Stimulated activated CD4-positive, alpha-beta T cell treated with anti-CD3 and anti-CD28 coated beads, Interleukin-15, amount 100 ng/mL, for 24 hours (primary cell): ENCODE results near the gene SNX7.

Experiments
- DNase-seq: peaks from one replicate; pipeline ENCODE4 v3.0.0-alpha.2; 2020

Gene SNX7, protein sequence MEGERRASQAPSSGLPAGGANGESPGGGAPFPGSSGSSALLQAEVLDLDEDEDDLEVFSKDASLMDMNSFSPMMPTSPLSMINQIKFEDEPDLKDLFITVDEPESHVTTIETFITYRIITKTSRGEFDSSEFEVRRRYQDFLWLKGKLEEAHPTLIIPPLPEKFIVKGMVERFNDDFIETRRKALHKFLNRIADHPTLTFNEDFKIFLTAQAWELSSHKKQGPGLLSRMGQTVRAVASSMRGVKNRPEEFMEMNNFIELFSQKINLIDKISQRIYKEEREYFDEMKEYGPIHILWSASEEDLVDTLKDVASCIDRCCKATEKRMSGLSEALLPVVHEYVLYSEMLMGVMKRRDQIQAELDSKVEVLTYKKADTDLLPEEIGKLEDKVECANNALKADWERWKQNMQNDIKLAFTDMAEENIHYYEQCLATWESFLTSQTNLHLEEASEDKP

DNA sequence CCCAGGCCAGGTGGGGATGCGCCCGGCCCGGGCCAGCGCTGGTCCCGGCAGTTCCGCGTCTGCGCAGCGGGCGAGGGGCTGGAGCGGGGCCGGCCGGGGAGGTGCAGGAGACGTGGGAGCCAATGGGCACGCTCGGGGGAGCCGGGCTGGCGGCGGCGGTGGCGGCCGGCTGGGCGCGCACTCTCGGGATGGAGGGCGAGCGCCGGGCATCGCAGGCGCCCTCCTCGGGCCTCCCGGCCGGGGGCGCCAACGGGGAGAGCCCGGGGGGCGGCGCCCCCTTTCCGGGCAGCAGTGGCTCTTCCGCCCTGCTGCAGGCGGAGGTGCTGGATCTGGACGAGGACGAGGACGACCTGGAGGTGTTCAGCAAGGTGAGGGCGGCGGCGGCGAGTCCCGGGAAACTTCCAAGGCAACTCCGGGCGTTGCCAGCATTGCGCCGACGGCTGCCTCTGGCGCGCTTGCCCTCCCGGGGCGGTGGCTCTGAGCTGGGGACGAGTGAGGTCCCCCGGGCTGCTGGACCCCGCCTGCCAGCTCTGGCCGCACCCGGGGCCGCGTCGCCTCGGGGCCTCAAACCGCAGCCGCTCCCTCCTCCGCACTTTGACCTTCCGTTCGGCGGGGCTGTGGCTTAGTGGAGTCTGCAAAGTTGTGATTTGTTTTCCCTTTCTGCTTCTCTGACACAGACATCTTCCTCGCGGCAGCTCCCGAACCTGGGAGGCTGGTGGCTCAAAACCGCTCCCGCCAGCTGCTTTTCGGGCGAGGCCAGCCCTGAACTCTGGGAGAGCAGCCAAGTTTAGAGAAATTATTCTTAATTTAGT lies at the start of gene SNX7:
SNX7 (plus strand) TSS at position 178 of the 812 bp plus-strand sequence; CDS start at position 189, 11 bp downstream.
- DNase-seq = peak; percentile 42

DNA sequence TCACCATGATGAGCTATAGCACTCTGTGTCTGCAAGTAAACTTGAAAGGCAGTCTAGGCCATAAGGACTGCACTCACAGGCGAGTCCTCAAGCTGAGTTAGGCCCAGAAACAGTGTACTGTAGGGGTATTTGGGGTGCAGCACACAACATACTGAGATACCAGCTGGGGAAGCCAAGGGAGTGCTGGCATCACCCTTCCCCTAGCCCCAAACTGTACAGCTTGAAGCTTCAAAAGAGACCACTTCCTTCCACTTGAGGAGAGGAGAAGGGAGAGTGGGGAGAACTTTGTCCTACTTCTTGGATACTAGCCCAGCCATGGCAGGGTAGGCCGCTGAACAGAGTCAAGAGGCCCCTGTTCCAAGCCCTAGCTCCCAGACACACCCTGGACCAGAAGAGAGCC lies 24.2 kb upstream of the SNX7 start:
- DNase-seq = no peak

DNA sequence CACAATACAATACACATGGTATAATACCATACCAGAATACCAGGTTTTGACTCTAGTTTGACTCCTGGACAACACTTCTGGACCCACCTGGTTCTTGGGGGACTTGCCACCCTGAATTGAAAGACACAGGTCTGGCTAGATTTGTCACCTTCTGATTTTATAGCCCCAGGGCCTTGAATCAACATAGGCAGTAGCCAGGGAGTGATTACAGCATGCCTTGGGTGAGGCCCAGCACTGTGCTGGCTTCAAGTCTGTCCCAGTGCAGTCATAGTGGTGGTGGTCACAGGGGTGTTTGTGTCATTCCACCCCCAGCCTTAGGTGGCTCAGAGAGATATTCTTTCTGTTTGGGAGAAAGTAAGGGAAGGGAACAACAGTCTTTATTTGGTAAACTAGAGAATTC lies 23.3 kb upstream of the SNX7 start:
- DNase-seq = no peak

DNA sequence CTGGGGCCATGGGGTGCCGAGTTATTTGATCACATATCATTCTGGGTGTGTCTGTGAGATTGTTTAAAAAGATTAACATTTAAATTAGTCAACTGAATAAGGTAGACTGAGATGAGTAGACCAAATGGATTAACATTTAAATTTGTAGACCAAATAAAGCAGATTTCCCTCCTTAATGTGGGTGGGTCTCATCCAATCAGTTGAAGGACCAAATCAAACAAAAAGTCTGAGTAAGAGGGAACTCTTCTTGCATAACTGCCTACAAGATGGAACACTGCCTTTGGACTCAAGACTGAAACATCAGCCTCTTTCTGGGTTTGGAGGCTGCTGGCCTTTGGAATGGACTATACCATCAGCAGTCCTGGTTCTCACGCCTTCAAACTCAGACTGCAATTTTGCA lies 17.0 kb upstream of the SNX7 start:
- DNase-seq = no peak

DNA sequence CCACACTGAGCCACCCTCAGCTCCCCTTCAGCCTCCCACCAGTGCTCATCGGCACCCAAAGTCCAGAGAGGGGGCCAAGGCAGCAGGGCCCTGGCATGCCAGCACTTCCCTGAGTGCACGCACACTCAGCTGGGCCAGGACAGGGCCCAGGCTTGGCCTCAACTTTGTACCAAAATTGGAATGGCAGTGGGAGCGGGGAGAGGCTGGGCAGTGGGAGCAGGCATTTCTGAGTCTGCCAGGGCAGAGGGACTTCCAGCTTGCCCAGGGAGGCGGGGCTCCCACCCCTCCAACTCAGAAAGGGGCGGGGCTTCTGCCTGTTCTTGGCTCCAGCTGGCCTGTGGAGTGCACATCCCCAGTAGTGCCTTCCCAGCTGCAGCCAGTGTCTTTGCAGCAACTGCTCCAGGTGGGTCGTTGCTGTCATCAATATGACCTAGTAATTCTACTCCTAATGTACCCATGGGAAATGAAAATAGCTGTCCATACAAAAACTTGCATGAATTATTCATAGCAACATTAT lies 10.3 kb upstream of the SNX7 start:
- DNase-seq = peak; percentile 8

DNA sequence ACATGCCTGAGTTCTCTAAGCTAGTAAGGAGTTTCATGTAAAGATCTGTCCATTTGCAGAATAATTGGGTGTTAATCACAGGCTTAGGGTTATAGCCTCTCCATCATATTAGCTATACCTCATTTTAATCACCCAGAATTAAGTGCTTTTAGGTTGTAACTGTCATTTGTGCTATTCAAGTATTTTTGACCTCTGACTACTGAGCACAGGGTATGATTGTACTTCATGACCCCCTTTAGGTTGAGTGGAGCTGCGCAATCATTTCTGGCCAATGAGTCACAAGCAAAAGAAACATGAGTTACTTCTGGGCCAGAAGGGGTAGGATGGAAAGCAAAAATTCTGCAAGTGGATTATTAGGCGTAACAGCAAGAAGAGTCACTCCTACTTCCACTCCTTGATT lies 8.4 kb upstream of the SNX7 start:
- DNase-seq = no peak

DNA sequence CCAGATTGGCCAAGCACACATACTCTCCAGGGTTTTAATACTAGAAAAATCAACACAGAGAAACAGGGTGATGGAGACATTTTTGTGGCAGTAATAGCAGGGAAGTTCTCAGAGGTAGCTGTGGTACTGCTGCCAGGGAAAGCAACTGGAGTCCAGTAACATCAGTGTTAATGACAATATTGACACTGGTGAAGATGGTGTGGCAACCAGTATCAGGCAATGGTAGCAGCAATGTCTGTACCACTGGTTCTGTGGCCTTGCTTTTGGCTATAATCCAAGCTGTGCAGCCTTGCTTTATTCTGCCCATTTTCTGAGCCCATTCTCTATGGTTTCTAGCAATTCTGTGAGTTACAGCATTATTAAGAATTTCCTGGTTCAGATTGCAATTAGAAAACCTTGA lies 1.6 kb upstream of the SNX7 start:
- no peak for DNase-seq

DNA sequence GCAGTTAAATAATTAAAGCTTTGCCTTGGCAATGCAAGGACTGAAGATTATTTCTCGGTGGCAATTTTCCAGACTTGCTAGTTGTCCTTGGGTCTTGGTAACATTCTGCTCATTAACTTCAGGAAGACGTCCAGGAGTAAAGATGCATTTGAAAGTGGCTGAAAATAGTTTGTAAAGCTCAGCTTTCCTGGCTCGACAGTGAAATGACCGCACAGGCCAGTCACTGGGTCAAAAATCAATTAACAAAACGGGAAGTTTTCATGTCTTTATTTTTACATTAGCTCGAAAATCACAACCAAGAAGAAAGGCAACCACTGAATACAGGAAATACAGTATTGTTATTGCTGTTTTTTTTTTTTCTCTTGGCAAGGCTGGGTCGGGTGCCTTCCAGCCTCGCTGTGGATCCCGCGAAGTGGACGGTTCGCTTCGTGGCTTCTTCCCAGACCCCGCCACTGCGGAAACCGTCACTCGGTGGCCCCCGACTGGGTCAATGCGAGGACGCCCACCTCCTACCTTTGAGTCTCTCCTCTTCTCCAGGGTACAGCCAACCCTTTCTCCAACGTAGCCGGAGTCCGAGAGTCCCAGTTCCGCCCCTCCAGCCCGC lies 479 bp upstream of the SNX7 start:
- no peak for DNase-seq

DNA sequence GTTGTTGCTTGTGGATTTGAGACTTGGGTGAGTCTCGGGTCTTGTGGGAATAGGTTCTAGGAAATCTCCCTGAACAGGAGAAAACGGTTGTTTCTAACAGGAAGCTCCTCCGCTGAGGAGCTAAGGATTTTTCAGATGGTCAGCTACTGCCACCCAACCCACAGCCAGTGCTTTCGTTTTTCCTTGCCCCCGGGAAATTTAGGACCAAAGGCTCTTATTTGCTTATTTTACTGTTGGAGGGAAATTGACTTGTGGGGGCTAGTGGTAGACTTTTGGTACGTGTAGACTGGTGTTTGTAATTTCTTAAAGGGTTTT lies 792 bp downstream of the SNX7 start:
- no peak for DNase-seq

DNA sequence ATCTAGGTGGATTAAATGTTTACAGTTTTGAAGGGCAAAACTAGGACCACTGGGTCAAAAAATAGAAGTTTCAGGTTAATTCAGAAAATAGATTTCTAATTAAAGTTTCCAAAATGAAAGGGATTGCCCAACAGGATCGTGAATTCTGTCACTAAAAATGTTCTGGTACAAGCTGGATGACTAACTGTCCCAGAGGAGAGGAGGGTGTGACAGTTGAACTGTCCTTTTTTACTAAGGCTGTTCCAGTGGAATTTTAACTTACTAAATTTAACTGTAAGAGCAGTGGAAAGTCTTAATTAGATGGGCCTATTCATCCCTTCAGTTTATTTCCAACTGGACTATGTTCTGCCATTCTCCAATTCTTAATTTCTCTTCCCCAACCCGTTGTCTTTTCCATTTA lies 7.2 kb downstream of the SNX7 start:
- no peak for DNase-seq

DNA sequence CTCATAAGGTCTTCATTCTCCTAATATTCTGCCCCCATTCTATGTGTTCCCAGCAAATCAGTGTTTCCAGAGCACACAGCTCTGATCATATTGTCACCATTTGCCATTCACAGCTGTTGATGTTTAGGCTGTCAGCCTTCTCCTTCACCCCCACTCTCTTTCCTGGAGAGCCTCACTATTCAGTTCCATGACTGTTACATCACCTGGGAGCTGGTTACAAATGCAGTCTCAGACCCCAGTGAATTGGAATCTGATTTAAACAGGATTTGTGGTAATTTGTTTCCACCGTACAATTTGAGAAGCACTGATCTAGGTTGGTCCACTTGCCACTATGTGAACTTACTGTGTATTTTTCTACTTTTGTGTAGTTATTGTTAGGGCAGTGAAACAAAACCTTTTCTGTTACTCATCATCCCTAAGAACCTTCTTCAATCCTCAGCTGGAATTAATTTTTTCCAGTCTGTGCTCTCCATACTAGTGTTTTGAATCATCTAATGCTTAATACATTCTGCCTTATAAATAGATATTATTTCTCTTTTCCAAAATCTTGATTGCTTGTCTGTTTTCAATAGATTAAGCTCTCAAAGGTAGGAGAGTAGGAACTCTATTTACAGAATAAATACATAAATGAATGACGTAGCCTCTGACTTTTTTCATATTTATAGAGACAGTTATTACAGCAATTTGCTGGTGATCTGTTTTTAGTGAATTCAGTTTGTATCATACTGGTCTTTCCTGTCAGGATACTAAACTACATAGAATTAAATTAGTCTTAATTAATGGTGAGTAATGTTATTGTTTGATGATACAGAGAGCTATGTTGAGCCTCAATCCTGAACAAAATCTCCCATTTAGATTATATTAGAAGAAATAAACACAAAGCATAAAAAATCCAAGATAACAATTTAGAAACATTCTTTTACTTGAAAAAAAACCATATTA lies 8.1 kb downstream of the SNX7 start:
- DNase-seq = no peak

DNA sequence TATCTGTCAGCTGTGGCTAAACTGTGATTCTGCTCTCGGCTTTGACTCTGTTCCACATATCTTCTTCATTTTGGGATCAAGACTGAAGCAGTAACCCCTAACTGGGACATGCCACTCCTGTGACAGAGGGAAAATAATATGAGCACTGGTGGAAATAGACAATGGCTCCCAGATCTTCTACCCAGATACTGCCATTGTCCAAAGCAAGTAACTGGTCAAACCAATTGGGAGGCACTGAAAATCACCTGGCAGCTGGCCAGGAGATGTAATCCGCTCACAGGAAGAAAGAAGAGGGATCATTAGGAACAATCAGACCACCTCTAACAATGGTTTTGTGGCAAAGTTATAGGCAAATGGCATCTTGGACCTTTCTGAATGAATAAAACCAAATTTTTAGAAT lies 10.7 kb downstream of the SNX7 start:
- no peak for DNase-seq

DNA sequence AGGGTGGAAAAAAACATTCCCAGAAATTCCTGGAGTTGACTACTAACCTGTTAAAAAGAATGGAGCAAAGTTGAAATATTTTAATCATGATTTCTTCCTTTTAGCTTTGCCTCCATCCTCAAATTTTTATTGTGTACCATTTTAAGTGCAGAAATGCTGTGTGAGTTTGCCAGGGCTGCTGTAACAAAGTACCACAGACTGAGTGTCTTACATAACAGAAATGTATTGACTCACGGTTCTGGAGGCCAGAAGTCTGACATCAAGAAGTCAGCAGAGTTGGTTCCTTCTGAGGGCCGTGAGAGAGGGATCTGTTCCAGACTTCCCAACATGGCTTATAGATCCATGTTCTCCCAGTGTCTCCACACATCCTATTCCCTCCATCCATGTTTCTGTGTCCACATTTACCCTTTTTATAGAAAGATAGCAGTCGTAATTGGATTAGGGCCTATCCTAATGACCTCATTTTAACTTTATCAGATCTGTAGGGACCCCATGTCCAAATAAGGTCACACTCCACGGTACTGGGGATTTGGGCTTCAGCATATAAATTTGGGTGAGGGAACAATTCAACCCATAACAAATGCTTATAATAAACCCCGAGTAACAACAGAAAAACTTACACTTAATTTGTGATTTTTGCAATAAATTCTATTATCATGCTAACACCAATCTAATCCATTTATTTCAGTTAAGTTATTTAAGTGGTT lies 12.7 kb downstream of the SNX7 start:
- no peak for DNase-seq

DNA sequence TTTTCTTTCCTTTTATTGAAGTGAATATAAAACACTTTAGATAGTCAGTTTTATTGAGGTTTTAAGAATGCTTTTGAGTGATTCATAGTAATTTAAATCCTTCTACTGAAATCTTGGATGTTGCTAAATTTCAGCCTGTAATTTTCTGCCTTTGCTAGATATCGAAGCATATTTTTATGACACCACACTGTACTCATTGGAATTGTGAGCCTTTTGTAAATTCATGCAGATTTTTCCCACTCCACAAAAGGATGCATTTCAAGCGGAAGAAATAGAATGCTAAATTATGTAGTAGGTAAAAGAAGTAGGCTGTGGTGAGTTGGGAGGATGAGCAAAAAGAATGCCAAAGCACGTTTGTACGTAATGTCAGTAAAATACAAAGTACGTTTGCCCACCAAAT lies 13.8 kb downstream of the SNX7 start:
- no peak for DNase-seq

DNA sequence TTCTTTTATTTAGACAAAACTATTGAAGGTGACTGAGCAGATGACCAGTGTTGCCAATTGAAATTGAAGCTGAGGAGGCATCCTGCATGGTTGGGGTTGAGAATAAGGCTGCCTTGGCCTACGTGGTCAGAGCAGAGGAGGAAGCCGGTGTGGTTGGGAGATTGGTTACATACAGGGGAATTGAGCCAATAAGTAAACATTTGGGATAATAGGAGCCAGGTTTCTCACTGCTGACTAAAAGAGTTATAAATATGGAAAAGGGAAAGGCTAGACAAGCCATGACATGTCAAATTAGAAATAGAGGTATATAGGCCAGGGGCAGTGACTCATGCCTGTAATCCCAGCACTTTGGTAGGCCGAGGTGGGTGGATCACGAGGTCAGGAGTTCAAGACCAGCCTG lies 15.8 kb downstream of the SNX7 start:
- DNase-seq = no peak

DNA sequence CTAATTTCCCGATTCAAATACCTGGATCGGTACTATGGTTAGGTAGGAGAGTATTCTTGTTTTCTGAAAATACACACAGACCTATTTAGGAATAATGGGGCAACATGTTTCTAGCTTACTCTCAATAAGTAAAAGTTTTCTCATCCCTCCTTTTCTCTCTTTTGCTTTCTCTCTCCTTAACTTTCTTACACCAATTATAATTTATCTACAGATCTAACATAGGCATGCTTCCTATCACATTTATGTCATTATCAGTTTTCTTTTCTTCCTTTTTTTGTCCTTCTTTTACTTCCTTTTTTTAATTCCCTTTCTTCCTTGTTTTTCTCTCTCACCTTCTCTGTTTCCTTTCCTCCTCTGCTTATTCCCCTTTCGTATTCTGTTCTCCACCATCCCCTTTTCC lies 20.3 kb downstream of the SNX7 start:
- no peak for DNase-seq

DNA sequence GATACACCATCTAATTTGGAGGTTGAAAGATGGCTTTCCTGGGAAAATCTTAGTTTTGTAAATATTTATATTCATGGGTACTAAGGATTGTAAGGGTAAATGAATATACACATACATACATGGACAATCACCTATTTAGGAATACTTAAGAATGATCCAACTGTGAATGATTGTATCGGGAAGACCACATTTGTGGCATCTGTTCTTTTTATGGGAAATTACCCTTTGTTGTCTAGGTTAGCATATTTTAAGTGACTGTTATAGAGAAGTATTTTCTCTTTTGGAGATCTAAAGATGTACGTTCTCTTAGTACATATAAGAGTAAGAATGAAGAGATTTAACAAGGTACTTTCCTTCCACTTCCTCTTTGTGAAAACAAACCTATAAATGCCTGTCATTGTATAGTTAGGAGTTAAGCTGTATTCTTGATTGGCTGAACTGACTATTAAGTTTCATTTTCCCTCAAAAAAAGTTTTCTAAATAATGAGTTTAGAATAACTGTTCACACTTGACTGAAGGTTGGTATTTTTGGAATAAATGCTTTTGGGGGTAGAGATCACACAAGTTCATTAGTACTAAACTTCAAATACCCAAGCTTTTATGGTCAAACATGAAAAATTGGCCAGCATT lies 26.7 kb downstream of the SNX7 start:
- no peak for DNase-seq

DNA sequence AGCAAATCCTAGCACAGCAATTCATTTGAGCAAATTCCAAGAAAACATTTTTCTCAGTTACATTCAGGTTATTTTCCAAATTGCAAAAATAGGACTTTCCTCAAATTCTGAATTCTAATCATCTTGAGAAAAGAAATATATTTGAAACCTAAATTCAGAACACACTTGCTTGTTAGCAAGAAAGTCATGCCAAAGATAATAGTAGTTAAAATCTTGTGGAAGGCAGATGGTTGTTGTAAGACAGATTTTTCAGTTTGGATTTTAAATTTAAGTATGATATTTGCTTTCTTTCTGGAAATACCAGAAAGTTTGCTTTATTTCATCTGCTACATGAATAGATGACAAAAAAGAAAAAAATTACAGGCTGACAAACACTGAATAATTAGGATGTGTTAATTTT lies 29.1 kb downstream of the SNX7 start:
- DNase-seq = no peak

DNA sequence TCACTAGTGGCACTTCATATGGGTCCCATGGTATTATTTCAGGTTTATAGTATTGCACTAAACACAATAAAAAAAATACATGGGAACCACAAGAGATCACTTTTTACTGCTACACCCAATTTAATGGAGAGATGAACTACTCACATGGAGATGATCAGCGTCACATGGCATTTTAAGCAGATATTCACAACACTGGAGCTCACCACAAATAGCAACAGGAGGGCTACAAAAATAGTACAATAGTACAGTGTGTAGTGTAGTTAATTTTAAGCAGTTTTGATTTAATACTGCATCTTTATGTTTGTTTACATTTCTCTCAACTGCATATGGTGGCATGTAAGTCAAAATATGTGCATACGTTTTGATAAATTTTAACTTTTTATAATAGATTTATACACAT lies 31.0 kb downstream of the SNX7 start:
- DNase-seq = no peak

DNA sequence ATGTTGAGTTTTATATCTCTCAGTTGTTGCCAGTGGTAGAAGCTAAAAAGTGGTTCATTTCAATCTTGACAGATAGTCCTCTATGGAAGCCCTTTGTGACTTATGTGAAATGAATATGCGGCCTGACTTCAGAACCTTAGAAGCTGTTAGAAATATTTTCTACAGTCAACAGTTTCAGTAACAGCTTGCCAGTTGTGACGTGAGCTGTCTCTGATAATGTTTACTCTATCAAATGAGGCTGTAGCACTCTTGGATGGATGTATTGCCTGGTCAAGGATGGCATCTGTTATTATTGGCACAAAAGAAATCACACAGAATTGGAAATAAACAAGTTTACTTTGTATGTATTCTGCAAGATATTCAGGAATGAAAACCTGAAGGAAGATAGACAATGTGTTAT lies 31.9 kb downstream of the SNX7 start:
- no peak for DNase-seq

DNA sequence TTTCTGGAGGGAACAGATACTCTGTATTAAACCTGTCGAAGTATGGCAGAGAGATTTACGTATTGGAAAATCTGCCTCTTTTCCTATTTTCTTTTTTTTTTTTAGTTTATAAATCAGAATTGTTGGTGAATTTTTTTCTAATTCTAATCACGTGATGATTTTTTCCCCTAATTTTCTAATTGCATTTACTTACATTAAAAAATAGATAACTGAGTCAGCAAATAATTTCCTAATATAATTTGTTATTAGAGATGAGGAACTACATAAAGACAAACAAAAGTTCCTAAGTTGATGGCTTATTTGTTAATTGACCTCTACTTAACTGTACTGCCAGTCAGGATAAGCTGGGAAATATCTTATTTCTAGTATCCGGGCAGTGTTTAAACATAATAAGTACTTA lies 34.6 kb downstream of the SNX7 start:
- no peak for DNase-seq

DNA sequence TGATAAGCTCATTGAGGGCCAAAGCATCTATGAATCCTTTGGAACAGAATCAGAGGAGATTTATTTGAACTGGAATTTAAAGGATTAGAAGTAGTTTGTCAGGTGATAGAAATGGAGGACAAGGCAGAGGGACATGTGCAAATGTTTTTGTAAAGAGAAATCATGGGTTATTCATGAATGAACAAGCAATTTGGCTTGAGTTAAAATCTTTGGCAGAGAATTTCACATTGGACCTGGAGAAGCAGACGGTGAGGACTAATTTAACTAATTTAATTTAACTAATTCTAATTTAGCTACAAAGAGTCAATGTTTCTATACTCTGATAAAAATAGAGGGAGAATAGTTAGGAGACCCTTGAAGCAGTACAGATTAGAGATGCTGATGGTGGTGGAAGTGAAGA lies 36.3 kb downstream of the SNX7 start:
- no peak for DNase-seq
